Measurements from ENCODE around the gene ELMOD1.

ELMOD1 gene

GRCh38 chr11:107691000-107691750 lies 100.2 kb downstream of the ELMOD1 start:
- no peak for DNase-seq

- no peak for DNase-seq
These were observed 104.5 kb downstream of the ELMOD1 start for GRCh38 chr11:107695446-107695845.

- no peak for DNase-seq
These were observed 105.2 kb downstream of the ELMOD1 start for GRCh38 chr11:107696140-107696539.

- DNase-seq, result no peak
These were observed 106.3 kb downstream of the ELMOD1 start for GRCh38 chr11:107697291-107697690.

GRCh38 chr11:107699371-107700285 lies 108.7 kb downstream of the ELMOD1 start:
- DNase-seq, result no peak

- DNase-seq, result no peak
These were observed 111.2 kb downstream of the ELMOD1 start for GRCh38 chr11:107702109-107702660.

- no peak for DNase-seq
These were observed 111.8 kb downstream of the ELMOD1 start for GRCh38 chr11:107702723-107703122.

GRCh38 chr11:107704451-107704850 lies 113.5 kb downstream of the ELMOD1 start:
- DNase-seq, result no peak

- no peak for DNase-seq
These were observed 114.1 kb downstream of the ELMOD1 start for GRCh38 chr11:107705027-107705426.

- DNase-seq, result no peak
These were observed 115.6 kb downstream of the ELMOD1 start for GRCh38 chr11:107706531-107706930.

- no peak for DNase-seq
These were observed 116.3 kb downstream of the ELMOD1 start for GRCh38 chr11:107707215-107707671.

- DNase-seq, result no peak
These were observed 116.9 kb downstream of the ELMOD1 start for GRCh38 chr11:107707807-107708206.

GRCh38 chr11:107708792-107709191 lies 117.8 kb downstream of the ELMOD1 start:
- no peak for DNase-seq

- DNase-seq, result no peak
These were observed 119.4 kb downstream of the ELMOD1 start for GRCh38 chr11:107710301-107710700.

- no peak for DNase-seq
These were observed 121.2 kb downstream of the ELMOD1 start, which contains the start of gene SLN for GRCh38 chr11:107711861-107712755. SLN (minus strand) TSS chr11:107712056.

- DNase-seq, result no peak
These were observed 122.1 kb downstream of the ELMOD1 start for GRCh38 chr11:107713009-107713408.

Data from activated gamma-delta T cell (primary cell).